HG03469 (cell line): ENCODE results near the gene MREG.
A peak's percentile ranks its signal among the peaks of the same experiment; 100 is the strongest.

Experiments used
- ATAC-seq: cut with Tn5 transposase; IDR thresholded peaks from one replicate; pipeline ENCODE4 v1.9.1; 2021; ENCODE audit warnings: mild to moderate bottlenecking, moderate library complexity, moderate number of reproducible peaks; ENCODE audit not compliant: unreplicated experiment

The MREG gene

DNA sequence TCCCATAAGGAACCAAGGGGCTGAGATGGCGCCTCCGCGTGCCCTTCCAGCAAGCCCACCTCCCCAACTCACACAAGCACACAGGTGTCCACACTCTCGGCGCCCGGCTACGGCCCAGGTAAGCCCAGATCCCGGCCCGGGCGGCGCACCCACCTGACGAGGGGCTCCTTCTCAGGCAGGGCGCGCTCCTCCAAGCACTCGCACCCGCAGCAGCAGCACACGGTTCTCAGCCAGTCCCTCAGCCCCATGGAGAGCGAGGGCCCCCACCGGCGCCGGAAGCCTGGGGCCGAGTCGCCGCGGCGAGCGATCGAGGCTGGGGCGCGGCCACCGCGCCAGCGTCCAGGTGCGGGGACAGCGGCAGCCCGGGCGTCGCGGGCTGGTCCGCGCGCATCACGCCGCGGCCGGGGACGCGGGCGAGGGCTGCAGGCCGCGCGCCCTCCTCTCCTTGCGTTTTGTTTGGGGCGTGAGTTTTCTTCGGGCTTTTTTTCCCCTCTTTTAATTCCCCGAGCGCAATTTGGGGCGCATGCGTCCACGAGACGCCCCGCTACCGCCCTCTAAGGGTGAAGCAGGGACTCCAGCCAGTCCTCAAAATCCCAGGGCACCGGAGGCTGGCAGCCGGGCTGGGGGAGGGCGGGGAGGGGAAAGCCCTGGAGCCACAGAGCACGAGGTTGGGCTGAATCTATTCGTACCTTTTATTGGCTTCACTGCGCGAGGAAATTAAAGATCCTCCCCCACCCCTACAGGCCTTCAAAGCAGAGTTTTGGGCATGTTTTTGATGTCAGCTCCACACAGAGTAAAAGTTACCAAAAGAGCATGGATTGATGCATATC, at the start of gene MREG:
Gene MREG (minus strand): TSS at position 472 of the 830 bp plus-strand sequence. CDS start 224 bp downstream, at position 248.
- peak; percentile 31 for ATAC-seq

GRCh38 chr2:216059233-216059834, 46.0 kb upstream of the MREG start:
- ATAC-seq, result no peak

- peak; percentile 65 for ATAC-seq
Observed at GRCh38 chr2:216057688-216058193, 44.4 kb upstream of the MREG start.

DNA sequence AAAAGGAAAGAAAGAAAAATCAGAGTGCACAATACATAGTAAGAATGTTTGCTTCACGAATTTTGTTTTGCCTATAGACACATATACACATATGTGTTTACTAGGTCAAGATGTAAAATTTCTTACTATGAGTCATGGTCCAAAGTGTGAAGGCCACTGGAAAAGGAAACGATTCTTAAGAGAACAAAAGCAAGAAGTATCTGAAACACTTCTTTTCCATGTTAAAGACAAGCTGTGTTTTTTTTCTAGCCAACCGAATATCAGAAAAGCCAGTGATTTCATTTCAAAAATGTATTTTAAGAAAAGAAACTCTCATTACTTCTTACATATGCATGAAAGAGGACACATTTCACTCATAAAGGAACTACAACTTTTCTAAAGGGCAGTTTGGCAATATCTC, 43.4 kb upstream of the MREG start:
- no peak for ATAC-seq

DNA sequence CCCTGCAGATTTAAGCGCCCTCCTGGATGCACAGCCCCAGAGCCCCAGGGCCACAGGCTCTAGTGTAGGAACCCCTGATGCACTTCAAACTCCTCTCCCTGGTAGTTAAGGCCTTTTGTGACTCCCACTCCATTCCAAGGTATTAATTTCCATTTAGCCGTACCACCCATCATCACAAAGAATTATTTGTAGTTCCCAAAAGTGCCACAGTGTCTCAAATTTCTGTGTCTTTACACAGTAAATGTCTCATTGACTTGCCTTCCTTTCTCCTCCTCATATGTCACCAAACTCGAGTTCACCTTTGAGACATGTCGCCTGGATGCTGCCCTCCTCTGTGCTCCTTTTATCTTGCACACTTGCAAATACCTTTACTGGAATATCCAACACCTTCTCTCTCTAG, 42.3 kb upstream of the MREG start:
- no peak for ATAC-seq

DNA sequence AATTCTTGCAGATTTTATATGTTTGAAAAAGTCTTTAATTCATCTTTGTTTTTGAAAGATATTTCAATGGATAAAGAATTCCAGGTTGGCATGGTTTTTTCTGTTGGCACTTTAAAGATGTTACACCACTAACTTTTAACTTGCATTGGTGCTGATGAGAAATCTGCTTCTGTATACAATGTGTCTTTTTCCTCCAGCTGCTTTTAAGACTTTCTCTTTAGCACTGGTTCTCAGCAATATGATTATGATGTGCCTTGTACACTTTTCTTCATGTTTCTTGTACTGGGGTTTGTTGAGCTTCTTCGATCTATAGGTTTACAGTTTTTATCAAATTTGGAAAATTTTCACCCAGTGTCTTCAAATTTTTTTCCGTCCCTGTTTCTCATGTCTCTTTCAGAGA, 39.1 kb upstream of the MREG start:
- no peak for ATAC-seq

- ATAC-seq, result no peak
Observed at GRCh38 chr2:216051350-216051749, 38.0 kb upstream of the MREG start.

DNA sequence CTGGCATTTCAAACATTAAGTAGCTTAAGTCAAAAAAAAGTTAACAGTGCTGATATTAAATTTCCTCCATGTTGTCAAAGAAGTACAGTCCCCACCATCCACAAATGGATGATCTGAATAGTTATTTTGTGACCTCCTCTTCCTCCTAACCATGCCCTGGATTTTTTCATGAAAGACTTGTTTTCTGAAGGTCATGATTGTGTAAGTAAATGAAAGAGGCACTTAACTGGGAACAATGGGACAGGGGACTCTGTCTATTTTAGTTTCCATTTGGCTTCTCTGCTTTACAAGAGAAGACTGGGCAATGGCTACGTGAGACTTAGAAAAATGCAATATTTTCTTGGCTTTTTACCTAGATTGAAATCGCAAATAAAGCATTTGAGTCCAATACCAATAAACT, 36.1 kb upstream of the MREG start:
- no peak for ATAC-seq

DNA sequence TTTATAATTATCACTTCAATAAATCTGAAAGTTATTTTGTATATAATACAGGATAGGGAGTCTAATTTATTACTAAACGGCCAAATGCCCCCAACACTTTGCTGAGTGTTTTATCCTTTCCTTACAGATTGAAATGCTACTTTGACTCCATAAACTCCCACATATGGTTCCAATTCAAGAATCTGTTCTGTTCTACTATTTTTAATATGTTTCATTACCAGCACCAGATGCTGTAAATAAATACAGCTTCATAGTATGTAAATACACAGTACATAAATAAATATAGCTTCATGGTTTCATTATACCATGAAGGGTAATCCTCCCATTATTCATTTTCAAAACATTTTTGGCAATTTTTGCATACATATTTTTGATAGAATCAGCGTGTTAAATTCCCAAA, 34.0 kb upstream of the MREG start:
- no peak for ATAC-seq

DNA sequence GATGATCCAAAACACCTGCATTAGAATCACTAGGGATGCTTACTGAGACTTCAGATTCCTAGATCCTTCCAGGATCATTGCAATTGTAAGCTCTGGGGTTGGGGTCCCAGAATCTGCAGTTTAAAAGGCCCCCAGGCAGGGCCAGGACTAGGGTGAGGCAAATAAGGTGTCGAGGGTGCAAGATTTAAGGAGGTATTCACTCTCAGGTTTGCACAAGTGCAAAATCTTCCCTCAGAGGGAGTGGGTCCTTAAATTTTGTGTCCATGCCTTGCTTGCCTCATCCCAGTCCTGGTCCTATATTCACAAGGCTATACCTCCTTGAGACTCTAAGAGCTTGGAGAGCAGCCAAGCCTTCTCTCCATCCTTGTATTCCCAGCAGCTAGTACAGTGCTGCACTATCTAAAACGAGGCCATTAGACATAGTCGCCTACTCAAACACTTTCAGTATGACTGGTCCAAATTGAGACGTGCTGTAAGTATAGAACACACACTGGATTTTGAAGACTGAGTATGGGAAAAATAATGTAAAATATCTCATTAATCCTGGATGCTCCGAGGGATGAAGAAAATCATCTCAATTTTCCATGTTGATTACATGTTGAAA, 31.6 kb upstream of the MREG start:
- peak; percentile 96 for ATAC-seq

DNA sequence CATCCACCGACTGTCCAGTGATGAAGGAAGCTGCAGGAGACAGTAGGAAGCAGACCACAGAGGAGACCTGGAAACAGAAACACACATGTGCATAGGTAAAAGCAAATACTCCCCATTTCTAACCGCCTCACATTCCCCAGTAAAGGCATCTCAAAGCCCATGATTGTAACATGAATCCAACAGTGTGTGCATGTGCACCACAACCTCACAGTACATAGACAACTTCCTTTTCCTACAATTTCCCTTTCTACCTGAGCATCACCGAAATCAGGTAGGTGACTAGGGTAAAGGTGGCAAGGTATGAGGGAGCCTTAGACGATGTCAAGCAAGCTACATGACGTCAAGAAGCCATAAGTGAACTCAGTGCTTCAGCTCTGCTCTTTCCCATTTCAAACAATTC, 30.6 kb upstream of the MREG start:
- no peak for ATAC-seq

DNA sequence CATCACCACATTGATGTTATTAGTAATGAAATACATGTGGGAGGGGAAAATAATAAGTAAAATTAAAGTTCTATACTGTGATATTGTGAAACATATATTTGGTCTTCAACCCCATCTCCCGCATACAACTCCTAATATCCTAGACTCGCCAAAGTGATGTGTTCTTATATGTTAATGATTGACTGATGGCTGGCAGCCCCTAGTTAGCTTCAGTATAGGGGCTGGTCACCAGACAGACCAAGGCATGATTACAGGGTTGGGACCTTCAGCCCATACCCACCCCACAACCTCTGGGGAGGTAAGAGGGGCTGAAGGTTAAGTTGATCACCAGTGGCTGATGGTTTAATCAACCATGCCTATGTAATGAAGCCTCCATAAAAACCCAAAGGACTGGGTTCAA, 28.1 kb upstream of the MREG start:
- ATAC-seq, result no peak

DNA sequence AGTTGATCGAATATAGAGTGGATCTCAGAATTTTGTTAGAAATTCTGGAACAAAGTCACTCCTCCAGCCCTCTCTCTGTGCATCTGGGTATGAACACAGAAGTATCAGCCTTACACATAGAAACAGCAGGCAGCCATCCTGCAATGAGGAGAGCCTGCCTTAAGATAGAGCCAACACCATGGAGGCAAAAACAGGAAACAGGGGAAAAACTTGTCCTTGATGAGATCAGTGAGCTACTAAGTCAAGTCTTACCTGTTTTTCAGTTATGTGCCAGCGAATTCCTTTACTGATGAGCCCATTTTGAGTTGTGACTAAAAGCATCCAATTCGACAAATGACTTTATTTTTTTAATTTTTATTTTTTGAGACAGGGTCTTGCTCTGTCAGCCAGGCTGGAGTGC, 26.6 kb upstream of the MREG start:
- ATAC-seq, result no peak

DNA sequence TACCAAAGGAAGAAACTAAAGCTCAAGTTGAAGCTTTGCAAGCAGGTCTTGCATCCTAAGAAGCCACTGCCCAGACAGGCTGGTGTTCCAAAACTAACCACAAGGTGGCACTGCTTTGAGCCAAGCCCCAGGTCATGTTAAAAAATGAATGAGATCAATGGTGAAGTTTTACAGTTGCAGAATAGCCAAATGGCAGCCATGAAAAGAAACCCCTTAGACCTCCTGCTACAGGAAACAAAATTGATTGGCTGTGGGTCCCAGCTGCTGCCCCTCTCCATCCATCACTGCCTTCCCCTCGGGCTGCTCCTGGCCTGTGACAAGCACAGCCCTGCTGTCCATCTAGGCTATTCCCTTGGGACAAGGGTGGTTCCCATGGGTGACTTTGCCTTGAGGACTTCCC, 20.7 kb upstream of the MREG start:
- ATAC-seq, result no peak

DNA sequence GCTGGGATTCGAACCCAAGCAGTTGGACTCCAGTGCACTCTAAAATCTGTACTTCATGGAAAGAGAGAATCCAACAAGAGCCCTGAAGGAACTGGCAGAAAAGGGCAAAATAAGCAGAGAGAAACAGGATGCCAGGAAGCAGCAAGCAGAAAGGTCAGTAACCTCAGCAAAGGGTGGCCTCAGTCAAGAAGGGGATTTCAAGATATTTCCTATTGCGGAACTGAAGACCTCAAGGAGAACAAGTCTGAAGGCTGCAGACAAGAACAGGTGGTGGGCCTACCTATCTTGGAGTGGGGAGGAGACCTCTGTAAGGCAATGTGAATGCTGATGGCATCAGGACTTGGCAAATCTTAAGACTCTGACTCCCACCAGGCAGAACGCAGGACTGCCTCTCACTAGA, 20.1 kb upstream of the MREG start:
- no peak for ATAC-seq

GRCh38 chr2:216031960-216032689, 18.8 kb upstream of the MREG start:
- peak; percentile 89 for ATAC-seq

GRCh38 chr2:216030216-216030615, 16.9 kb upstream of the MREG start:
- no peak for ATAC-seq

- no peak for ATAC-seq
Observed at GRCh38 chr2:216029416-216030129, 16.2 kb upstream of the MREG start.

DNA sequence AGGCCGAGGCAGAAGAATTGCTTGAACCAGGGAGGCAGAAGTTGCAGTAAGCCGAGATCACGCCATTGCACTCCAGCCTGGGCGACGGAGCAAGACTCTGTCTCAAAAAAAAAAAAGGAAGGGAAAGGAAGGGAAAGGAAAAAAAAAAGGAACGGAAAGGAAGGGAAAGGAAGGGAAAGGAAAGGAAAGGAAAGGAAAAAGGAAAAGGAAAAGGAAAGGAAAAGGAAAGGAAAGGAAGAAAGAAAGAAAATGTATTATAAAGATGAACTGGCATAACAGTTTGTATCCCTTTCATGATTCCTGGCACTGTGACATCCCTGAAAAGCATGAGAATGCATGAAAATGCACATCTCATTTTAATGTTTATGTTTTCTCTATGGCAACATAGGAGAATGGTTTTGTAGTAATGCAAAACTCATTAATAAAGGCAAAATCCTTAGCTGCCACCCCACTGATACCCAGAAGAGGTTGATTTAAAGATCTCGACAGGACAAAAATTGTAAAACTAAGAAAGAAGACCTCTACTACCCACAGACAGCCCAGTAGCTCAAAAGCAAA, 11.5 kb upstream of the MREG start:
- no peak for ATAC-seq

GRCh38 chr2:216023055-216023648, 9.8 kb upstream of the MREG start:
- peak; percentile 77 for ATAC-seq
